Type B pancreatic cell (in vitro differentiated cells): ENCODE measurements around the gene RPS6KL1. TPM values are rescaled to one million over a fixed set of nuclear protein-coding genes. Genes with fewer than 3 reads are reported as not detected.

ENCODE experiments used
- DNase-seq: peaks from one replicate; pipeline ENCODE4 v3.0.0; 2021; ENCODE audit warnings: mixed read lengths; ENCODE audit not compliant: unreplicated experiment; ENCODE audit errors: extremely low spot score
- H3K27ac Mint-ChIP-seq: 2 replicates; pipeline ENCODE4 v1.8.0; 2021; ENCODE audit warnings: mild to moderate bottlenecking, mixed read lengths
- H3K27me3 Mint-ChIP-seq: 2 replicates; pipeline ENCODE4 v1.8.0; 2021; ENCODE audit warnings: mixed read lengths
- H3K36me3 Mint-ChIP-seq: 2 replicates; pipeline ENCODE4 v1.8.0; 2021; ENCODE audit warnings: mixed read lengths
- H3K4me1 Mint-ChIP-seq: one replicate; pipeline ENCODE4 v1.8.0; 2021; ENCODE audit warnings: mixed read lengths; ENCODE audit not compliant: unreplicated experiment
- H3K4me3 Mint-ChIP-seq: 2 replicates; pipeline ENCODE4 v1.8.0; 2021; ENCODE audit warnings: mild to moderate bottlenecking, mixed read lengths
- H3K9me3 Mint-ChIP-seq: 2 replicates; pipeline ENCODE4 v1.8.0; 2021; ENCODE audit warnings: mixed read lengths
- total RNA-seq: library from RNA; stranded (reverse); gene quantifications from 2 replicates; pipeline ENCODE4 v1.2.1, GENCODE V29; 2021; ENCODE audit warnings: low replicate concordance
- TF ChIP-seq, protein P1 (sequence below): fragments of 200-600 bp; sonication (generic); conservative IDR thresholded peaks from 2 replicates; pipeline ENCODE4 v1.5.0; 2021; ENCODE audit warnings: antibody characterized with exemption, mild to moderate bottlenecking

The RPS6KL1 gene
- total RNA-seq, 1 donor from 2014 or later: 7.5 TPM

- Mint-ChIP-seq H3K27ac (no peak overlapping the region), H3K36me3 (no peaks in the 10 kb centered on the region), H3K4me1 (no peaks in the 10 kb centered on the region), H3K4me3 (no peak overlapping the region), H3K27me3 (peaks cover 13% of the 10 kb centered on the region), H3K9me3 (no peaks in the 10 kb centered on the region)
- no peak for DNase-seq
- TF ChIP-seq, protein P1, sequence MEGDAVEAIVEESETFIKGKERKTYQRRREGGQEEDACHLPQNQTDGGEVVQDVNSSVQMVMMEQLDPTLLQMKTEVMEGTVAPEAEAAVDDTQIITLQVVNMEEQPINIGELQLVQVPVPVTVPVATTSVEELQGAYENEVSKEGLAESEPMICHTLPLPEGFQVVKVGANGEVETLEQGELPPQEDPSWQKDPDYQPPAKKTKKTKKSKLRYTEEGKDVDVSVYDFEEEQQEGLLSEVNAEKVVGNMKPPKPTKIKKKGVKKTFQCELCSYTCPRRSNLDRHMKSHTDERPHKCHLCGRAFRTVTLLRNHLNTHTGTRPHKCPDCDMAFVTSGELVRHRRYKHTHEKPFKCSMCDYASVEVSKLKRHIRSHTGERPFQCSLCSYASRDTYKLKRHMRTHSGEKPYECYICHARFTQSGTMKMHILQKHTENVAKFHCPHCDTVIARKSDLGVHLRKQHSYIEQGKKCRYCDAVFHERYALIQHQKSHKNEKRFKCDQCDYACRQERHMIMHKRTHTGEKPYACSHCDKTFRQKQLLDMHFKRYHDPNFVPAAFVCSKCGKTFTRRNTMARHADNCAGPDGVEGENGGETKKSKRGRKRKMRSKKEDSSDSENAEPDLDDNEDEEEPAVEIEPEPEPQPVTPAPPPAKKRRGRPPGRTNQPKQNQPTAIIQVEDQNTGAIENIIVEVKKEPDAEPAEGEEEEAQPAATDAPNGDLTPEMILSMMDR: no peak
Measured at GRCh38 chr14:74867673-74868072, 55.4 kb downstream of the RPS6KL1 start.

GRCh38 chr14:74866708-74867389 is 56.2 kb downstream of the RPS6KL1 start:
- H3K4me1 Mint-ChIP-seq: no peaks in the 10 kb centered on the region
- no peak overlapping the region for H3K4me3 Mint-ChIP-seq
- TF ChIP-seq, protein P1: no peak
- no peak for DNase-seq
- peaks cover 13% of the 10 kb centered on the region for H3K27me3 Mint-ChIP-seq
- no peaks in the 10 kb centered on the region for H3K36me3 Mint-ChIP-seq
- H3K27ac Mint-ChIP-seq: no peak overlapping the region
- H3K9me3 Mint-ChIP-seq: no peaks in the 10 kb centered on the region

DNA sequence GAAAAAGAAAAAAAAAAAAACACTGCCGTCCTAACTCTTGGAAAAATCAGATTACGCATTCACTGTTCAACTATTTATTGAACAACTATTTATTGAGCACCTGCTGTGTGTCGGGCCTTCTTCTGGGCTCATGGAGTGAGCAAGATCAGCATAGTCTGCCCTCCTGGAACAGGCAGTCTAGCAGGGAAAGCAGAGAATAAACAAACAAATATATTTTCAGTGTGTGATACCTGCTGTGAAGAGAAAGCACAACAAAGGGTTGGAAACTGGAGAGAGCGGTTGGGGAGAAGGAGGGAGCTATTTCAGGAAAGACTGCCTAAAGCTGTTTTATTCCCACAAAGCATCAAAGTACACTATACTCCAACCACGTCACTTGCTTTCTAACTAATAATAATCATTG is 57.9 kb downstream of the RPS6KL1 start:
- no peaks in the 10 kb centered on the region for H3K4me1 Mint-ChIP-seq
- H3K27ac Mint-ChIP-seq: no peak overlapping the region
- no peaks in the 10 kb centered on the region for H3K36me3 Mint-ChIP-seq
- no peak for DNase-seq
- peaks cover 13% of the 10 kb centered on the region for H3K27me3 Mint-ChIP-seq
- TF ChIP-seq, protein P1: no peak
- H3K9me3 Mint-ChIP-seq: no peaks in the 10 kb centered on the region
- H3K4me3 Mint-ChIP-seq: no peak overlapping the region

DNA sequence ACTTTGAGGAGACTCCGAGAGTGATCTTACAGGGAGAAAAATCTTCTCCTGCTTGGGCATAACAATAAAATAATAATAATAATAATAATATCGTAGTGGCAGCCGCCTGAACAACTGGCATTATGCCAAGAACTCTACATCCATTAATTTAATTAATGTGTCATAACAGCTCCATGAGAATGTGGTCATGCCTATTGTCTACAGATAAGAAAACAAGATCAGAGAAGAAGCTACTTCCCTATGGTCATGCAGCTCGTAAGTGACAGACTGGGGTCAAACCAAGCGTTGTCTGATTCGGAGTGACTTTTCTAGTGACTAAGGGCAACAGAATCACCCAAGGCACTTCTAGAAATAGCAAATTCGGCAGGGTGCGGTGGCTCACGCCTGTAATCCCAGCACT is 58.9 kb downstream of the RPS6KL1 start:
- no peaks in the 10 kb centered on the region for H3K4me1 Mint-ChIP-seq
- no peaks in the 10 kb centered on the region for H3K36me3 Mint-ChIP-seq
- H3K4me3 Mint-ChIP-seq: no peak overlapping the region
- peaks cover 13% of the 10 kb centered on the region for H3K27me3 Mint-ChIP-seq
- TF ChIP-seq, protein P1: no peak
- no peaks in the 10 kb centered on the region for H3K9me3 Mint-ChIP-seq
- no peak for DNase-seq
- no peak overlapping the region for H3K27ac Mint-ChIP-seq

GRCh38 chr14:74863274-74863673 is 59.8 kb downstream of the RPS6KL1 start:
- Mint-ChIP-seq H3K27ac (no peak overlapping the region), H3K4me1 (no peaks in the 10 kb centered on the region), H3K9me3 (no peaks in the 10 kb centered on the region), H3K36me3 (no peaks in the 10 kb centered on the region), H3K4me3 (no peak overlapping the region), H3K27me3 (peaks cover 13% of the 10 kb centered on the region)
- DNase-seq: no peak
- TF ChIP-seq, protein P1: no peak
